ENCODE data around the gene TRIM46. TPM values are rescaled to one million over a fixed set of nuclear protein-coding genes. Genes with fewer than 3 reads are reported as not detected.

The TRIM46 gene
- total and polyA plus RNA-seq, 9 of the 15 experiments (the other 6 are each of a cell fraction or from before 2014, with no cell fraction given), result 0.05 to 0.60 (median 0.16) TPM; not detected in 3

DNA sequence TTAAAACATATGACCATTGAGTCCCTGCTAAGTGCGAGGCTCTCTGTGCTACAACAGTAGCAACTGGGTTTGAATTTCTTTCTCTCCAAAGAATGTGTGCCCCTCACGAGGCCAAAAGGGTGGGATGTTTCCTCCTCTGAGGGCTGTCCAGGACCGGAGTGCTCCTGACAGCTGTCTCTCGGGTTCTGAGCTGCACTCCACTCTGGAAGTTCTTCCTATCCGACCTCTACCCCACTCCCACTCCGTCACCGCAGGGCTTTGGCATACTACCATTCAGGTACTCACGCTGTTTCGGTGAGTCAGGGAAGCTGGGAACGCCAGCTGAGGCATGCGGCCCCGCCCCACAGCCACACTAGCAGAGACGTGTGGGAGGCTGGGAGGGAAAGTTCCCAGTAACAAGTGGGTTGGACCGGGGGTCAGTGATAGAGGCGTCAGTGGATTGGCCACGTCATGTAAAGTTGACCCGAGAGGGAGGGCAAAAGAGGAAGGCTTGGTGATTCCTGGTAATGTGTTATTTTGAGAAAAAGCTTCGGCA lies 38.7 kb upstream of the TRIM46 start (continued):
- TF ChIP-seq, protein P1, sequence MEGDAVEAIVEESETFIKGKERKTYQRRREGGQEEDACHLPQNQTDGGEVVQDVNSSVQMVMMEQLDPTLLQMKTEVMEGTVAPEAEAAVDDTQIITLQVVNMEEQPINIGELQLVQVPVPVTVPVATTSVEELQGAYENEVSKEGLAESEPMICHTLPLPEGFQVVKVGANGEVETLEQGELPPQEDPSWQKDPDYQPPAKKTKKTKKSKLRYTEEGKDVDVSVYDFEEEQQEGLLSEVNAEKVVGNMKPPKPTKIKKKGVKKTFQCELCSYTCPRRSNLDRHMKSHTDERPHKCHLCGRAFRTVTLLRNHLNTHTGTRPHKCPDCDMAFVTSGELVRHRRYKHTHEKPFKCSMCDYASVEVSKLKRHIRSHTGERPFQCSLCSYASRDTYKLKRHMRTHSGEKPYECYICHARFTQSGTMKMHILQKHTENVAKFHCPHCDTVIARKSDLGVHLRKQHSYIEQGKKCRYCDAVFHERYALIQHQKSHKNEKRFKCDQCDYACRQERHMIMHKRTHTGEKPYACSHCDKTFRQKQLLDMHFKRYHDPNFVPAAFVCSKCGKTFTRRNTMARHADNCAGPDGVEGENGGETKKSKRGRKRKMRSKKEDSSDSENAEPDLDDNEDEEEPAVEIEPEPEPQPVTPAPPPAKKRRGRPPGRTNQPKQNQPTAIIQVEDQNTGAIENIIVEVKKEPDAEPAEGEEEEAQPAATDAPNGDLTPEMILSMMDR (IDR thresholded peaks at IDR 0.05 in 2 of 3, conservative IDR thresholded peaks at IDR 0.05 in 1 of 3; ENCODE audit: insufficient read depth in 2 of 3, low read depth in 1 of 3, low read length in 3 of 3), result no peak
- TF ChIP-seq TEAD4 (IDR thresholded peaks at IDR 0.05; ENCODE audit: low read length) (peak; percentile 47; the same call in 1 of the 2 replicates), TEAD4 (CRISPR knock-in tag; IDR thresholded peaks at IDR 0.05; ENCODE audit: borderline replicate concordance) (no peak), NR2F6 (CRISPR knock-in tag; IDR thresholded peaks at IDR 0.05) (no peak), DPF2 (IDR thresholded peaks at IDR 0.05) (peak; percentile 76), MAFK (IDR thresholded peaks at IDR 0.05; ENCODE audit: low read length) (peak; percentile 27; the same call in 1 of the 2 replicates), BCL6 (CRISPR knock-in tag; IDR thresholded peaks at IDR 0.05) (no peak), MTA3 (IDR thresholded peaks at IDR 0.05; ENCODE audit: borderline replicate concordance) (peak; percentile 44; the same call in 1 of the 2 replicates), ATF7 (IDR thresholded peaks at IDR 0.05) (no peak; the same call in 1 of the 2 replicates), LCOR (CRISPR knock-in tag; IDR thresholded peaks at IDR 0.05) (no peak), RNF2 (IDR thresholded peaks at IDR 0.05) (0 out of 2 replicates have a peak, but pooled peaks have one; percentile 13), PTBP1 (IDR thresholded peaks at IDR 0.05; ENCODE audit: low read depth, low read length) (no peak), ELF2 (CRISPR knock-in tag; IDR thresholded peaks at IDR 0.05) (no peak), RBM34 (IDR thresholded peaks at IDR 0.05; ENCODE audit: borderline replicate concordance, insufficient read depth, low read length) (no peak)
- TF ChIP-seq, protein P2, sequence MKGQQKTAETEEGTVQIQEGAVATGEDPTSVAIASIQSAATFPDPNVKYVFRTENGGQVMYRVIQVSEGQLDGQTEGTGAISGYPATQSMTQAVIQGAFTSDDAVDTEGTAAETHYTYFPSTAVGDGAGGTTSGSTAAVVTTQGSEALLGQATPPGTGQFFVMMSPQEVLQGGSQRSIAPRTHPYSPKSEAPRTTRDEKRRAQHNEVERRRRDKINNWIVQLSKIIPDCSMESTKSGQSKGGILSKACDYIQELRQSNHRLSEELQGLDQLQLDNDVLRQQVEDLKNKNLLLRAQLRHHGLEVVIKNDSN (CRISPR knock-in tag; IDR thresholded peaks at IDR 0.05), result 0 out of 2 replicates have a peak, but pooled peaks have one; percentile 17
- TF ChIP-seq, protein P3, sequence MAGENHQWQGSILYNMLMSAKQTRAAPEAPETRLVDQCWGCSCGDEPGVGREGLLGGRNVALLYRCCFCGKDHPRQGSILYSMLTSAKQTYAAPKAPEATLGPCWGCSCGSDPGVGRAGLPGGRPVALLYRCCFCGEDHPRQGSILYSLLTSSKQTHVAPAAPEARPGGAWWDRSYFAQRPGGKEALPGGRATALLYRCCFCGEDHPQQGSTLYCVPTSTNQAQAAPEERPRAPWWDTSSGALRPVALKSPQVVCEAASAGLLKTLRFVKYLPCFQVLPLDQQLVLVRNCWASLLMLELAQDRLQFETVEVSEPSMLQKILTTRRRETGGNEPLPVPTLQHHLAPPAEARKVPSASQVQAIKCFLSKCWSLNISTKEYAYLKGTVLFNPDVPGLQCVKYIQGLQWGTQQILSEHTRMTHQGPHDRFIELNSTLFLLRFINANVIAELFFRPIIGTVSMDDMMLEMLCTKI (IDR thresholded peaks at IDR 0.05; ENCODE audit: partially characterized antibody), result no peak
- TF ChIP-seq, protein P4, sequence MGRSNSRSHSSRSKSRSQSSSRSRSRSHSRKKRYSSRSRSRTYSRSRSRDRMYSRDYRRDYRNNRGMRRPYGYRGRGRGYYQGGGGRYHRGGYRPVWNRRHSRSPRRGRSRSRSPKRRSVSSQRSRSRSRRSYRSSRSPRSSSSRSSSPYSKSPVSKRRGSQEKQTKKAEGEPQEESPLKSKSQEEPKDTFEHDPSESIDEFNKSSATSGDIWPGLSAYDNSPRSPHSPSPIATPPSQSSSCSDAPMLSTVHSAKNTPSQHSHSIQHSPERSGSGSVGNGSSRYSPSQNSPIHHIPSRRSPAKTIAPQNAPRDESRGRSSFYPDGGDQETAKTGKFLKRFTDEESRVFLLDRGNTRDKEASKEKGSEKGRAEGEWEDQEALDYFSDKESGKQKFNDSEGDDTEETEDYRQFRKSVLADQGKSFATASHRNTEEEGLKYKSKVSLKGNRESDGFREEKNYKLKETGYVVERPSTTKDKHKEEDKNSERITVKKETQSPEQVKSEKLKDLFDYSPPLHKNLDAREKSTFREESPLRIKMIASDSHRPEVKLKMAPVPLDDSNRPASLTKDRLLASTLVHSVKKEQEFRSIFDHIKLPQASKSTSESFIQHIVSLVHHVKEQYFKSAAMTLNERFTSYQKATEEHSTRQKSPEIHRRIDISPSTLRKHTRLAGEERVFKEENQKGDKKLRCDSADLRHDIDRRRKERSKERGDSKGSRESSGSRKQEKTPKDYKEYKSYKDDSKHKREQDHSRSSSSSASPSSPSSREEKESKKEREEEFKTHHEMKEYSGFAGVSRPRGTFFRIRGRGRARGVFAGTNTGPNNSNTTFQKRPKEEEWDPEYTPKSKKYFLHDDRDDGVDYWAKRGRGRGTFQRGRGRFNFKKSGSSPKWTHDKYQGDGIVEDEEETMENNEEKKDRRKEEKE (IDR thresholded peaks at IDR 0.05; ENCODE audit: borderline replicate concordance in 1 of 2, control insufficient read depth in 1 of 2, low read depth in 2 of 2, low read length in 1 of 2), result no peak
- TF ChIP-seq, protein P5, sequence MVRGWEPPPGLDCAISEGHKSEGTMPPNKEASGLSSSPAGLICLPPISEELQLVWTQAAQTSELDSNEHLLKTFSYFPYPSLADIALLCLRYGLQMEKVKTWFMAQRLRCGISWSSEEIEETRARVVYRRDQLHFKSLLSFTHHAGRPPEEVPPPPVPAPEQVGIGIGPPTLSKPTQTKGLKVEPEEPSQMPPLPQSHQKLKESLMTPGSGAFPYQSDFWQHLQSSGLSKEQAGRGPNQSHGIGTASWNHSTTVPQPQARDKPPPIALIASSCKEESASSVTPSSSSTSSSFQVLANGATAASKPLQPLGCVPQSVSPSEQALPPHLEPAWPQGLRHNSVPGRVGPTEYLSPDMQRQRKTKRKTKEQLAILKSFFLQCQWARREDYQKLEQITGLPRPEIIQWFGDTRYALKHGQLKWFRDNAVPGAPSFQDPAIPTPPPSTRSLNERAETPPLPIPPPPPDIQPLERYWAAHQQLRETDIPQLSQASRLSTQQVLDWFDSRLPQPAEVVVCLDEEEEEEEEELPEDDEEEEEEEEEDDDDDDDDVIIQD (CRISPR knock-in tag; IDR thresholded peaks at IDR 0.05), result no peak
- TF ChIP-seq, protein P6, sequence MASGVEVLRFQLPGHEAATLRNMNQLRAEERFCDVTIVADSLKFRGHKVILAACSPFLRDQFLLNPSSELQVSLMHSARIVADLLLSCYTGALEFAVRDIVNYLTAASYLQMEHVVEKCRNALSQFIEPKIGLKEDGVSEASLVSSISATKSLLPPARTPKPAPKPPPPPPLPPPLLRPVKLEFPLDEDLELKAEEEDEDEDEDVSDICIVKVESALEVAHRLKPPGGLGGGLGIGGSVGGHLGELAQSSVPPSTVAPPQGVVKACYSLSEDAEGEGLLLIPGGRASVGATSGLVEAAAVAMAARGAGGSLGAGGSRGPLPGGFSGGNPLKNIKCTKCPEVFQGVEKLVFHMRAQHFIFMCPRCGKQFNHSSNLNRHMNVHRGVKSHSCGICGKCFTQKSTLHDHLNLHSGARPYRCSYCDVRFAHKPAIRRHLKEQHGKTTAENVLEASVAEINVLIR (CRISPR knock-in tag; IDR thresholded peaks at IDR 0.05), result no peak; the same call in 1 of the 2 replicates
